OCI-M2 (cell line): ENCODE data around the gene PYGO2.

Source experiments
- DNase-seq: peaks from one replicate; lab custom pipeline; 2025; ENCODE audit not compliant: unreplicated experiment; lab: John Stamatoyannopoulos, UW

The PYGO2 gene, protein sequence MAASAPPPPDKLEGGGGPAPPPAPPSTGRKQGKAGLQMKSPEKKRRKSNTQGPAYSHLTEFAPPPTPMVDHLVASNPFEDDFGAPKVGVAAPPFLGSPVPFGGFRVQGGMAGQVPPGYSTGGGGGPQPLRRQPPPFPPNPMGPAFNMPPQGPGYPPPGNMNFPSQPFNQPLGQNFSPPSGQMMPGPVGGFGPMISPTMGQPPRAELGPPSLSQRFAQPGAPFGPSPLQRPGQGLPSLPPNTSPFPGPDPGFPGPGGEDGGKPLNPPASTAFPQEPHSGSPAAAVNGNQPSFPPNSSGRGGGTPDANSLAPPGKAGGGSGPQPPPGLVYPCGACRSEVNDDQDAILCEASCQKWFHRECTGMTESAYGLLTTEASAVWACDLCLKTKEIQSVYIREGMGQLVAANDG

DNA sequence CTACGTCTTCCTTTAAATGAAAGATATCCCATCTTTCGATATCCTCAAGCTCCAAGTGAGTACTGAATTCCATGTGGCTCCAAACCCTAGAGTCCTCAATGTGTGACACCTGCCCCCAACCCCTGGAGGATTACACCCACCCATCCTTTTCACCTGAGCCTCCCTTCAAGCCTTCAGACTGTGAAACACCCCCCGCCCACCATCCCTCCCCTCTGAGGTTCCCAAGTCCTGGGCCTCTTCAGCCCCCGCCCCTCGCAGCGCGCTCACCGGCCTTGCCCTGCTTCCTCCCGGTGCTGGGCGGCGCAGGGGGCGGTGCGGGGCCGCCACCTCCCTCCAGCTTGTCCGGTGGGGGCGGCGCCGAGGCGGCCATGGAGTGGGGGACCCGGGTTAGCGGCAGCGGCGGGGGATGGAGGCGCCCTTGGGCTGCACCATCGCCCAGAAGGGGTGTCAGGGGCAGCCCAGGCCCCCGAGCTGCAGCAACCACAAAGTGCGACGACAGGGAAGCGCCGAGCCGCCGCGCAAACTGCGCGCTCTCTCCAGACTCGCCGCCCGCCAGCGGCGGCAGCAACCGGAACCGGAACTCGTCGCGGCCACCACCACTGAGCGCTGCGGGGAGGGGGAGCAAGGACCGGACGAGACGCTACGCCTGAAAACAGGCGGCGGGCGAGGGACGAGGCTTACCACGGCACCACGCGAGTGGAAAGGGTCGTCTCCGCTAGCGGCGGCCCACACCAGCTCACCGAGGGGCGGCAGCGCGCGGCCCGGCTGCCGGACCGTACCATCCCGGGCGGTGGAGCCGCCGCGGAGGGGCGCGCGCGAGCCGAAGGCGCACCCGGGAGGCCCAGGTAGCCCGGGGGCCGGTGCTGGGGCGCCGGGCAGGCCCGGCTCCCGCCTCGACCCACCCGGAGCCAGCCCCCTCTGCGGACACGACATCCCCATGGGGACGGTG lies at the start of gene PYGO2:
TSS of gene PYGO2 (minus strand) at position 576 of the 949 bp plus-strand sequence. CDS start at position 370, 206 bp downstream.
- DNase-seq, result no peak

DNA sequence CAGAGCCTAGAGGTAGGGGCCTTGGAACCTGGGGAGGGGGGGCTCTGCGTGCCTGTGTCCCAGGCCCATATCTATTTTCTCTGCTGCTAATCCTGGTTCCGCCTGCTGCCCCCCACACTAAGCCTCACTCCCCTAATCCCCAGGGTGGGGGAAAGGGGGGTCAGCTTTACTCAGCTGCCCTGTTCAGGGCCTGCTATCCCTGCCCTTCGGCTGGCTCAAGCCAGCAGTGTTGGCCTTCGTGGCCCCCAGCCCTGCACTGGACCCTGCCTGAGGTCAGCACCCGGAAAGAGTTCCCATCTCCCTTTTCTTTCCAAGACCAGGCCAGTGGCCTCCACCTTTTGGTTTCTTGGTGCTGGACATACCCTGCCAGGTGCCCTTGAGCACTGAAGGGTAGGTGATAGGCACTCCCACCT lies 49.4 kb upstream of the PYGO2 start:
- no peak for DNase-seq

DNA sequence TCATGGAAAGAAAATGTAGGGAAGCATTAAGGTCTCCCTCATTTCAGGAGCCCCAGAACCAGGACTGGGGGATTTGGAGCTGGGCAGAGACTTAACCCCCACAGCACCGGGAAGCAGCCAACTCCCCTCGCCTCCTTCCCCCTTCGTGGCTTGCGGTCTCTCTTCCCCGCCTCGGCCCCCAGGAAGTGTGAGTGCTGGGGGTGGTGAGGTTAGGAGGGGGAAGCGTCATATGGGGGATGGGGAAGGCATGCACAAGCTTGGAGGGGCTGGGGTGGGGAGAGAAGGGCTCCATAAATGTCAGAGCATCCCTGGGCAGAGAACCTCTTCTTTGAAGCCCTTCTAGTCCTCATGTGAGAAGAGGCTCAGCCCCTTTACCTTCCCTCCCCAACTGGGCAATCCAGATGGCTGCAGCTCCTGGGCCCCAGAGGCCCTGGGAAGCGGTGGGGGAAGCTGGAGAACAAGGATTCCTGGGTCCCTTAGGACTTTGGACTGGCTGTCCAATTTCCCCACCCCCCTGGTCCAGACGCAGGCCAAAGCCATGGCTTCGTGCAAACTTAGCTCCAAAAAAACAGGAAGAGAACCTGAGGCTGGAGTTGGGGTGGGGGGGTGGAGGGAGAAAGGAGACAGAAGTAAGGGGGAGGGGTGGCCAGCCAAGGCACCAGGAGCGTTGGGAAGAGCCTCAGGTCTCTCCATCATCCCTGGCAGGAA lies 48.8 kb upstream of the PYGO2 start:
- no peak for DNase-seq

DNA sequence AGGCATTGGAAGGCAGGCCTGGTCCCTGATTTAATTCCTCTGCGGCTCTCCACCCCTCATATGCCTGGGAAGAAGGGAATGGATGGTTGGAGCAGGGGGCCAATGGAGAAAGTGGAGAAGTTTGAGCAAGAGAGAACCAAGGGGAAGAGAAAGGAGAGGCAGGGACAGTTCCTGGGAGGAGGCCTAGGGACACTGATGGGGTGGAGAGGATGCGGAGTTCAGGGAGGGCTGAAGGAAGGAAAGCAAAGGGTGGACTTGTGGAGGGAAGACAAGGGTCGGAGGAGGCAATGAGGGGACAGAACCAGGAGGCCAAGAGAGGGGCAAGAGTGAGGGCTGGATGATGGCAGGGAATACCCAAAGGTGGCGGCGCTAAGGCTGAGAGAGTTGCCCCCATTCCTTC lies 48.2 kb upstream of the PYGO2 start:
- DNase-seq, result no peak

DNA sequence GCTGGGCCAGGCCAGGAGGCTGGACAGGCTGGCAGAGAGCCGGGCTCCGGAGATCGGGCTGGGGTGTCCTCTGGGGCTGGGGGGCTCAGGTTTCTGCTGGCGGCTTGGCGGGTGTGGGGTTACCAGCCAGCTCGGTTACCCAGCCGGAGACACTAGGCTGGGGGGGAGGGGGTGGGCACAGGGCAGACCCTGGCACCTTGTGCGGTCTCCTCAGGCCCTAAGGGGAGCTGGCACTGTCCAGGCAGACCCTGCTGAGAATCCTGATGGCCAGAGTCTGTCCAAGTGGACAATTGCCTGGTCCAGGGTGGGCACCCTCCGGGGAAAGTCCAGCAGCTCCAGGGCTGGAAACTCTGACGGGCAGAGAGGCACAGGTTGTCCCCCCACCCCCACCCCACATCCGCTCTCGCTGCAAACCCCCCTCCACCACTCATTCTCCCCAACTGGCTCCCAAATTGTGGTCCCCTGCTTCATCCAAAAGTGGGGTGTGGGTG lies 47.7 kb upstream of the PYGO2 start:
- no peak for DNase-seq

DNA sequence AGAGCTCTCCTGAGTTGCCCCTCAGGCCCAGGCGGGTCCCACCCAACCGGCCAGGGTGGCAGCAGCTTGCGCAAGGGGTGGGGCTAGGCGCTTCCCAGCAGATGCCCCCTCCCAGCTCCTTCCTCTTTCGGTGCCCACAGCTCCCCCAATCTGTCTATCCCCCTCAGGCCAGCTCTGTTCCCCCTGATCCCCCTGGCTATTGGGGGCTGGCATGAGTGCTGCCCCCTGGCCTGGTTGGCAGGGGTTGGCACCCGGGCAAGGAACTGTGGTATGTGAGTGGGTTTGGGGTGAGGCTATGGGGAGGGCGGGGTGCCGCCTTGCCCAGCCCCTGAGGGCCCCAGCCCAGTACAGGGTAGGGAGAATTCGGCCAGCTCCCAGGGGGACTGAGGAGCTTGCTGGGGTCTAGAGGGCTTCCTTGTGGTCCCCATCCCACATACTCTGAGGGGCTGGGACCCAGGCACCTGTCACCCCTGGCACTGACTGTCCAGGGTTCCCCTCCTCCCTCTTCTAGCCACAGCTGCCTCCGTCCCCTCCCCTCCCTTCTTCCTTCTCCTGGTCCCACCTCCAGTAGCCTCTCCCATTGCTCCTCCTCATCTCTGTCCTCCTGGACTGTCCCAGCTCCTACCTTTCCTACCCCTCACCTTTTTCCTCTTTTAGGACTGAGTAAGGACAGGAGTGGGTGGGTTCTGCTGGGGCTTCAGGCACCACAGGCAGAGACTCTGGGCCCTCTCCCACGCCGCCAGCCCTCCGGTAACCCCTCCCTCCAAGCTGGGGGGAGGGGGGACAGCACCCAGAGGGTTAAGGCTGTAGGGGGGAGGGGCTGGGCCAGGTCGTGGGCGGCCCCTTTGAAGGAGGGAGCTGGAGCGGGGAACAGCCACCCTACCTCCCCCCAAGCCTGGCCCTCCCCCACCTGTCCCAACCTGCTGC lies 46.7 kb upstream of the PYGO2 start:
- DNase-seq, result no peak

DNA sequence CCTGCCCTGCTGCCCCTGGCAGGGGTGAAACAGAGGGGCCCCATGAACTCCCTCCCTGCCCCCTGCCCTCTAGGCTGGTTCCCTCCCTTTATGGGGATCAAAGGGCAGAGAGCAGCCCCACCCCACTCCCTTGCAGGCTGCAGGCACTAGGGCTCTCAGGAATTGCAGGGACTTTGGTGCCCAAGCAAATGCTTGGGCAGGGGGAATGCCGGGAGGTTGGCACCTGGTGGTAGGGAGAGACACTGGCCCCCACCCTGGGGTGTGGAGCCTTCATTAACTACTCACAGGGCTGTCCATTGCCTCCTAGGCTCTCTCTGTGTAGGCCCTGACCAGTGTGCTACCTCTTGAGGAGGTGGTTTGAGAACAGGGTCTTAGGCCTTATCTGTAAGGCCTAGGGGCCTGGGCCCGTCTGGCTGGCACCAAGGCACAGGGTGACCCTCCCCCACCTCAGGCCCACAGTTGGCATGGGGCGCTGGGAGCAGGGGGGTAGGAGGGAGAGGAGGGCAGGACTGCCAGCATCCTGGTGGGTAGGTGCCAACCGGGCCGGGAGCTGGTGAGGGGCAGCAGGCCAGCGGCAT lies 45.8 kb upstream of the PYGO2 start:
- no peak for DNase-seq

DNA sequence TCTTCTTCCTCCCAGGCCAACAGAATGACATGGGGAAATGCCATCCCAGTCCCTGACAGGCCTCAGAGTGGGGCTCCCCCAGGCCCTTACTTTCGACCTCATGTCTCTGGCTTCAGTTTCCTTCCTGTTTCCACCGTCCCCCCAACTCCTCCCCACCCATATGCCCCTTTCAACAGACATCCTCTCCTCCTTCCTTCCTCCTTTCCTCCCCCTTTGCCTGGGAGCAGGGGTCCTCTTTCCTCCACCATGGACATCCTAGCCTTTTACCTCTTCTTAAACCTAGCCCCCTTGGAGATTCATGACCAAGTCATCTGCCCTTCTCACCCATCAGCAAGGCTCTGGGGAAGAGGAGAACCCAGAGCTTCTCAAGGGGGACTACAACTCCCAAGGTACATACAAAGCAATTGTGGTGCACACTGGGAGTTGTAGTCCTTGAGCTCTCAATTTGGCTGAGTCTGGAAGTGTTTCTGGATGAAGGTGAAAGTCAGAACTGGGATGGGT lies 45.1 kb upstream of the PYGO2 start:
- no peak for DNase-seq

DNA sequence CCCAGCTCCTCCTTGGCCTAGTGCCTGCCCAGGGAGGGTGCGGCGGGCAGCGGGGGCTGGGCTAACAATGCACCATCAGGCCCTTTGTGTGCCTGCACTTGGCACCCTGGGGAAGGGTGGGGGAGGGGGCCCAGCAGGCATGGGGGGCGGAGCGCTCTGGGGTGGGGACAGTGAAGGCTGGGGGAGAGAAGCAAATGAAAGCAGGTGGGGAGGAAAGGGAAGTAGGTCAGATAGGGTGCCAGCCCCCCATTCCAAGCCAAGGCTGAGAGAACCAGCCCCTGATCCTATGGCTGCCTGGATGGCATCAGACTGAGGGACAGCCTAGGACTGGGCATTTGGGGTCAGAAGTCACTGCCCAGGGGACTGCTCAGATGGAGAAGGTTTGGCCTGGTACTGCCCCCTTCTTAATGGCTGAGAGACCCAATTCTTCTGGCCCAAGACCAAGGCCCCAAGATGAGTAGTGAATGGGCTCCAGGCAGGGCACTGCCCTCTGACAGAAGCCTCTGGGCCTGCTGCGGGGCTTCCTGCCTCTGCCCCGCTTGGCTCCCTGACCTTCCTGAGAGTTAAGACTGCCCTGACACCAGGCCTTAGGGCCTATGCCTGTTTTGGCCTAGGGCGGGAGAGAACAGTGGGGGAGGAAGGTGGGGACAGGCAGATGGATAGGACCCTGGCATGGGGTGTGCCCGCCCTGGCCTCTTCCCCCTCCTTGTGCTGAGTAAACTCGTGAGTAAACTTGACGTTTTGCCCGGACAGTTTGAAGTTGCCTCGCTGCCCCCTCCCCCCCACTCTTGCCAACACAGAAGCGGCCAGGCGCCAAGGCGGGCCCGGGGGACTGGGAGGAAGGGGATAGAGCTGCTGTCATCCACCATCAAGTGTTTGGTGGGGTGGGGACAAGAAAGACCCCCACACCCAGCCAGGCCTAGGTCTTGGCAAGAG lies 43.8 kb upstream of the PYGO2 start:
- no peak for DNase-seq

DNA sequence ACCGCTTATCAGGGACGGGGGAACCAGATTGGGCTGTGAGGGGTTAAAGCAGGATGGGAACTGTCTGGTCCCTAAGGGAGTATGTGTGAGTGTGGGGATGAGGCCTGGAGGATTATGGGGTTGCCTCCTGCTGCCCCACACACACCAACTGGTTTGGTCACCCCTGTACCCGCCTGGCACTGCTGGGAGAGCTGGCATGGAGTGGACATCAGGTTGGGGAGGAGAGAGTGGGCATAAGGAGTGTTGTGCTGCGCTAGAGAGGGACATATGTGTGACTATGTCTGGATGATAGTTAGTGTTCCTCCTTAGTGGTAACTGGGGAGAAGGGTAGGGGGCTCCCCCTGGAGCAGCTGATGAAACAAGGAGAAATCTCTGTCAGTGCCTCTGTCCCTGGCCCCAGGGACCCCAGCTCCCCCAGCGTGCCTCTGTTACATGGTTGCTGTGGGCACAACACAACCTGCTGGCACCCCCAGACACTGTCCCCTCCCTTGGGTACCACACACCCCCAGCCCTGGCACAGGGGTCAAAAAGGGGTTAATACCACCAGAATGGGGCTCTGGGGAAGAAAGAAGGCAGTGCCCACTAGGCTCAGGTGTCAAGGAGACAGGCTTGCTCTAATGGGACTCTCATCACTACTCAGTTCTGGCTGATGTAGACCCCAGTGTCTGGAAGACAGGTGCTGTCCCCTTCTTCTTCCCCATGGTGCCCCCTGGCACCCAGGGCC lies 42.9 kb upstream of the PYGO2 start:
- no peak for DNase-seq

DNA sequence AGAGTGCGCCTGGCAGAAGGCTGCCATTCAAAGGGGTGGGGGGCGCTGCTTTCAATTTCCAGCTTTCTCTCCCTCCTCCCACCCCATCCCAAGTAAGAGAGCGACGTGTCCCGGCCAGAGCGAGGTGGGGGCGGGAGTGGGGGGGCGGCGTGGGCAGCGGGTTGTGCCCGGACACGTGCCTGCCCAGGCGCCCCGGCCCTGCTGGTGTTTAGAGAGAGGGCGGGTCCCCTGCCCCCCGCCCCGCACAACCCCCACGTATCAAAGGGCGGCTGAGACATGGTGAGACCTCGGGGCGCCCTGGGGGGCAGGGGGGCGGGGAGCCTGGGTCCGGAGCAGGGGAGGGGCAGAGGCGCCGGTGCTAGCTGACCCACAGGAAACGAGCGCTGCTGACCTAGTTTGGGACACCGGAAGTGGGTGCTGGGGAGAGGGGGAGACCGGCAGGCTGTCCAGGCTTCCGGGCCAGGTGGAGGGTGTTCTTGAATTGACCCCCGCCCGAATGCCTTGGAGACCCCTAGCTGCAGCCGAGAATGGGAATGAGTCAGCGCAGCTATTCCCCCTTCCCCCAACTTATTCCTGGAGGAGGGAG lies 42.3 kb upstream of the PYGO2 start:
- DNase-seq, result no peak

DNA sequence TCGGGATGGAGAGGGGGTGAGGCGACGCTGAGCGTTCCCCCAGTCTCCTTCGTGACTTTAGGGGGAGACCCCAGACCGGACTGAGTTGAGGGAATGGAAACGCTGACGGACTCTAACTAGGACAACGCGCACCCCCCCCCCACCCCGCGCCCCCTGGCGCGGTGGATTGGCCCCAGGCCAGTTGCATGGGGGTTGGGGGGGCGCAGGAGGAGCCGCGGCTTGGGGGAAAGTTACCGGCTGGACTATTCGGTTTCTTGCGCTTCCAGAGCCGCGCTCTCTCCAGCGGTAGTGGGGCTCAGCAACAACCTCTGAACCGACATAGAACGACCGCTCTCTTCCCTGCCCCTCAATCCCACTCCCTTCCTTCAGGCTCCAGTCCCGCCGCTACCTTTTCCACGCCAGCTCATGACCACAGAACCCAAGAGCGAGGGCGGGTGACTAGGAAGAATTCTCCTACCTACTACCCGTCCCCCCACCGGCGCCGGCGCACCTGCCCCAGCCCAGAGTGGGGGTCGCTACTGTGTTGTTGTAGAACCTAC lies 41.7 kb upstream of the PYGO2 start:
- peak; percentile 34 for DNase-seq

DNA sequence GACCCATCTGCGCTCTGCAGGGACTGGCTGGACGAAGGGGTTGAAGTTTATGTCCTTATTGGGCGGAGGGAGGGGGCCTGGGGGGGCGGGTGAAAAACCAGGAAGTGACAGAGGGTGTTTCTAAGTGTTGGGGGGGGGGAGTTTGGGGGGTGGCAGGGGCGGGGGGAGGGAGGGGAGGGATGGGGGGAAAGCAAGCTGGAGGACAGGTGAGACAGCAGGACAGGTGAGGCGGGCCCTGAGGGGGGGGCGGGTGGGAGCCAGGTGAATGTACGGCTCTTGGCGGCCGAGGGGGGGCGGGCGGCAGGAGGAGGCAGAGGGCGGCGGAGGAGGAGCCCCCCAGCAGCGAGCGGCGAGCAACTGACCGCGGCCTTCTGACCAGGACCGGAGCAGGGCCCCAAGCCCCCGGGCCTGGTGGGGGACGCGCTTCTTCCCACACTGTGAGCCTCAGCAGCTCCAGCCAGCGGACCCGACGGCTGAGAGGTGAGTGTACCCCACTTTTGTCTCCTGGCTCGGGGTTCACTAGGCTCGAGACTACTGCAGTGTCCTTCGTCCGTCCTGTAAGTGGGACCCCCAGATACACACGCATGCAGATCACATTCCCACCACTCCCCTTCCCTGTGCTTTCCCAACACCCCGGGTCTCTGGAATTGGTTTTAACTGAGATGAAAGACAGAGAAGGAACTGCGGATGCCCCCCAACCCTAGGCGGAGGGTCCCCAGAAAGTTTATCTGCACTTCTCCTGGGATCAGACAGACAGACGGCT lies 41.1 kb upstream of the PYGO2 start, which contains the start of gene ZBTB7B:
TSS of gene ZBTB7B (plus strand) at position 339 of the 763 bp plus-strand sequence. CDS start 11,859 bp downstream, outside the sequence.
- no peak for DNase-seq

DNA sequence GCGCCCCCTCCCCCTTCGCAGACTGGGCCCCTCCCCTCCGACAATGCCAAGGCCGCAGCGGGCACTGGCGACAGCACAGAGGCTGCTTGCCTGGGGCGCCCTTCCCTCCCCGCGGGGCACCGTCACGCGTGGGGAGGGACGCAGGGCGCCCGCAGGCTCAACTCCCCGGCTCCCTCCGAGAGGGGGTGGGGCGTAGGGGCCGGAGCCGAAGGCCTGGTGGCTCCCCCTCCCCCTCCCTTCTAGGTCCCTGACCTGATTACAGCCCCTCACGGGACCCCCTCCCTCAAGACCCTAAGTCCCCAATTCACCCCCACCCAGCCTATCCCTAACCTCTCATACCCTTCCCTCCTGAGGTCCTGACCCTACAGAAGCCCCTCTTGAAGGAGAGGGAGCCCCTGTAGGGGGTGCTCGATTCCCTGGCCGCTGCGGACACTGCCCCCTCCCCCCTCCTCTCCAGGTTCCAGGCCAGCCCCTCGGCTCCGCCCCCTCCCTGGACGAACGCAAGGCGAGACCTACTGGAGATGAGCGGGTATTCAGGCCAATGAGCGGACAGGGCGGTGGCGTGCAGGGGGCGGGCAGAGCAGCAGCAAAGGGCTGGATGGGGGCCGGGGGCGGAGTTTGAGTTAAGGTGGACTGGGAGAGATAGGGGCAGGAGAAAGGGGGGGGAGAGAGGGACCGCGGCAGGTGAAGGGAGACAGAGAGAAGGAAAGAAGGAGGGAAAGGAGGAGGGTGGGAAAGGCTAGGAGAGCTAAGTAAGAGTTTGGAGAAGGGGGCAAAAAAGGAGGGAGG lies 40.3 kb upstream of the PYGO2 start:
- DNase-seq, result peak; percentile 64

DNA sequence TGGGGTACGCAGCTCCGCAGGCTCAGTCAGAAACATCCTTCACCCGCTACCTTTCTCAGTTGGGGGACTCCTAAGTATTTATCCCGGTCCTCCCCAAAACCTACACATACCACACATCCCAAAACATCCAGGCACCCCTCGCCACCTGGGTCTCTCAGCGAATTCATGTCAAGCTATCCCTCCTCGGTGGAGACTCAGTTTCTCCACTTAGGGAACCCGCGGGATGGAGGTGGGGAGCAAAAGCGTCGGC lies 39.8 kb upstream of the PYGO2 start:
- DNase-seq, result no peak
